NCI-H69 (cell line): Measurements from ENCODE around the gene MON1A.
"Not testable (repeated sequence)": the region's sequence is repeated elsewhere in the genome, so short reads cannot be mapped to it uniquely, and the experiment has no call there.

Experiments
- DNase-seq: peaks from one replicate; lab custom pipeline; 2025; lab: John Stamatoyannopoulos, UW

MON1A gene

GRCh38 chr3:49917806-49918590, 11.6 kb downstream of the MON1A start:
- DNase-seq, result not testable (repeated sequence)

DNA sequence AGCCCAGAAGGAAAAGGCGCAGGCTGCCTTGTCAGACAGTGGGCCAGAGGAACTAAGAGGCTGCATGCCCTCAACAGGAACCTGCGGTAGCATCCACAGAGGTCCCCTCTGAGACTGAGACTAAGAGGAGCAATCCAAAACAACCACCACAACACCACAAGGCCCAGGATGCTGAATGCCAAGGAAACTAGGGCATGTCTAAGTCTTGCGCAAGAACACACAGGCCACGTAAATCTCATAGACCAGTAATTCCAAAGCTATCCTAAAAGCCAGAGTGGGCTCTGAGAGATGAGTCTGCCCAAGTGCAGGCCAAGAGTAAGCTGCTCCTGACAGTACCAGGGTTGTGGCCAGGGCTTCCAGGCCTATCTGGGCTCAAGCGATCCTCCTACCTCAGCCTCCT, 12.9 kb downstream of the MON1A start:
- DNase-seq, result no peak

GRCh38 chr3:49914906-49915305, 14.7 kb downstream of the MON1A start:
- DNase-seq, result no peak

GRCh38 chr3:49912881-49913281, 16.7 kb downstream of the MON1A start:
- peak; percentile 34 for DNase-seq

DNA sequence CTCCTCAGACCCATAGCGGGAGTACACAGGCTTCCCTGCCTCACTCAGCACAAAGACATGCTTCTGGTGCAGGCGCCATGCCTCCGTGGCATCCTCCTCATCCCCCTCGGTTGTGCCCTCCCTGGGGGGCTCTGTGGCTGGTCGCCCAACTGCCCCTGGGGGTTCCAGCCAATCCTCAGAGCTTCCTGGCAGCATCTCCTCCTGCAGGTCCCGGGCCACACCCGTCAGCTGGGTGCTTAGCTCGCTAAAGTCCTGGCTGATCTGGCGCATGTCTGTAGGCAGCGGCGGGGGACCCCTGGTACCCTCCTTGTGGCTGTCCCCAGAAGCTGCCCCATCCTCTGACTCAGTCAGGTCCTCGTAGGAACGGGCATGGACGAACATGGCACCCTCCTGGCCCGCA, 18.0 kb downstream of the MON1A start:
- DNase-seq, result no peak

- no peak for DNase-seq
Observed at GRCh38 chr3:49911124-49911420, 18.5 kb downstream of the MON1A start.

DNA sequence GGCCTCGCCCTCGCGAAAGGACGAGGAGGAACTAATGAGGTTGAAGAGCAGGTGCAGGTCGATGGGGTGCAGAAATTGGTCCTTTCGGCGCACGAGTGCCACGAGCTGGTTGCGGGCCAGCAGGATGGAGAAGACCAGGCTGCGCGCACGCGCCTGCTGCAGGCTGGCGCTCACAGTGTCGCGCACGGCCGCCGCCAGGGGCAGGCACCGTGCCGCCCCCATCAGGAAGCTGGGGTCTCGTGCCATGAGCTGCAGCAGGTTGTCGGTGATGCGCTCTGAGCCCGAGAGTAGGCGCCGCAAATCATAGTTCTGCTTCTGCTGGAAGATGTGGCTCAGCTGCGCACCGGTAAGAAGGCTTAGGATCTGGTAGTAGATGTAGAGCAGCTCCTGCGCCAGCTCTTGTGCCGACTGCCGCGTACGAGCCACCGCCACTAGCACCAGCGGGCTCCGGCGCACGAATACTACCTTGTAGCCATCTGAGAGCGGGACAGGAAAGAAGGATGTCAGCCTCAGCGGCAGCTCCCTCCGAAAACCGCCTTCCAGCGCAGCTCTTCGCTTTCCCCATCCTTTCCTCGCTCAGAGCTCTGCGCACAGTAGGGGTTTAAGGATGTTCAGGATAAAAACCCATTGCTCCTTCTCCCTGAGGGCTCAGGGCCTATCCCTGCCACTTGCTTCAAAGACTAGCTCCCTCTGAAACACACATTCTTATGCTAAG, 19.0 kb downstream of the MON1A start:
- no peak for DNase-seq

- peak; percentile 5 for DNase-seq
Observed at GRCh38 chr3:49908373-49909199, 21.0 kb downstream of the MON1A start.

- peak; percentile 74 for DNase-seq
Observed at GRCh38 chr3:49906073-49906743, 23.4 kb downstream of the MON1A start.

DNA sequence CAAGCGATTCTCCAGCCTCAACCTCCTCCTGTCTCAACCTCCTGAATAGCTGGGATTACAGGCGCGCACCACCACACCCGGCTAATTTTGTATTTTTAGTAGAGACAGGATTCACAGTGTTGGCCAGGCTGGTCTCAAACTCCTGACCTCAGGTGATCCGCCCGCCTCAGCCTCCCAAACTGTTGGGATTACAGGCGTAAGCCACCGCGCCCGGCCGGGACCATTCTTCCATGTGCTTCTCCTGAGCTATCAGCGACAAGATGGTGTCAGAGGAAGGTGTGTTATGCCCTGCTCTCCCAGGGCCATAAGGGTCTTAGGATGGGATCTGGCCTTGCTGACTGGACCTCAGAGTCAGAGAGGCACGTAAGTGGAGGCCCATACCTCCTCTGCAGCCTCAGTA, 25.2 kb downstream of the MON1A start:
- DNase-seq, result not testable (repeated sequence)

DNA sequence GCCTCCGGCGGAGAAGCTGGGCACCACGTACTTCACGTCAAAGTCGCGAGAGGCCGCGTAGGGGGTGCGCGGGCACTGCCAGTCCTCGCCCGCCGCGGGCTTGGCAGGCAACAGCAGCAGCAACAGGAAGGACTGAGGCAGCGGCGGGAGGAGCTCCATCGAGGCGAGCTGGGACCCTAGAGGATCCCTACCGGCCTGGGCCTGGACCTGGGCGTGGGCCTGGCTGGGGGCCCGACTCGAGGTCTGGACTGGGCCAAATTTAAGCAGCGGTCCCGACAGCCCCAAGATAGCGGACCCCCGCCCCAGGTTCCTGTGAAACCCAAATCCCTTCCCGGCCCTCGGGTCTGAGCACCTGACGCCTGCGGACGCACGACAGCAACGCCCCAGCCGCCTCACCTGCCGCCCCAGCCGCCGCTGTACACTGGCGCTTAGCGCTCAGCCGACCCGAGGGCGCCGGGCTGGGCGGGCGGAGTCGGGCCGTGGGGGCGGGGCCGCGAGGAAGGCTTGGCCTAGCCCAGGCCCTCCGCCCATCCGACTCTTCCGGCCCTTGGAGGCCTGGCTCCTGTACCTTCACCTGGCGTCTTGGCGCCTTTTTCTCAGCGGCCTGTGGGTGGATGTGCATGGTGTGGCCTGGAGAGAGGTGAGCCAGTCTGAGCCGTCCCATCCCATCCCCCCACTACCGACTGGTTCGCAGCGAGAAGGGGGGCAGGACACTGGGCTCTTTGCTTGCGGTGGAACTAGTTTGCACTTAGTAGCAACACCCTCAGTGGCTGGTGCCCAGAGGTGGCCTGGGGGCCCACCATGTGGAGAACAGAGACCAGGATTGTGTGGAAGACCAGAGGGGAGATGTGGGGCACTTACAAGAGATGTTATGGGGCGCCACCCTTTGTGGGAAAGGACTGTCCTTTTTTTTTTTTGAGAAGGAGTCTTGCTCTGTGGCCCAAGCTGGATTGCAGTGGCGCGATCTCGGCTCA, 25.9 kb downstream of the MON1A start, which contains the start of gene MST1R:
Gene MST1R, minus strand, starts transcription at position 423 of the 974 bp plus-strand sequence. Its CDS starts 264 bp downstream, at position 159.
- DNase-seq, result peak; percentile 94

DNA sequence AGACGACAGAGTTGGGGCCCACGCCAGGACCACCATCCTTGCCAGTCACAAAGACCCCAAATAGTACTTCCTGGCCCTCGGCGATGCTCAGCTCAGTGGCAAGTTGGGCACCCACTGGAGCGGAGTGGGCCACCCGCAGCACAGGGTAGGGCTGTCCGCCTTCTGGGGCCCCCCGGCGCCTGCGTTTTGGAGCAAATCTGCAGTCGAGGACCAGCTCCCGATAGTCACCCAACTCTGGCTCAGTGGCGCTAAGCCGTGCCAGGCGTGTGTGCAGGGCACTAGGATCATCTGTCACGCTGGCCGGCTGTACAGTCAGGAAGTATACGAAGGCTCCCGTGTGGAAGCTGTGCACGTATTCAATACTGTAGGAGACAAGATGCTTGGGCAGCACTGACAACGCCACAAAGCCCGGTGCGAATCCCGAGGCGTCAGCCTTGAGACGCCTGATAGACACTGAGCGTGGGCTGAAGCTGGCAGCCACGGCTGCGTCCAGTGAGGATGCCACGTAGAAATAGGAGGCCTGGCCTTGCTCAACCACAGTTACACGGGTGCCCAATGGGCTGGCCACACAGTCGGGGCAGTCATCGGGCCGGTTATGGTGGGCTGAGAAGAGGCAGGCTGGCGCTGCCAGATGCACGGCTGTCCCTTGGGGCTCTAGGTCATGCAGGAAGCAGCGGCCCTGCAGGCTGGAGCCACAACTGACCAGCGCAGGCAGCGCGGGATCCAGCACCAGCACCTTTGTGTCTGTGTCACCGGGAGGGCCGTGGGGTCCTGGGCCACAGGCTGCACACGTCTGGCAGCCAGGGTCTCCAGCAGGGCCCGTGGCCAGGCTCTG, 26.9 kb downstream of the MON1A start:
- no peak for DNase-seq

- DNase-seq, result peak; percentile 15
Observed at GRCh38 chr3:49901366-49902339, 28.0 kb downstream of the MON1A start.

- peak; percentile 71 for DNase-seq
Observed at GRCh38 chr3:49900491-49901153, 29.0 kb downstream of the MON1A start.

GRCh38 chr3:49899815-49900214, 29.8 kb downstream of the MON1A start:
- peak; percentile 33 for DNase-seq

DNA sequence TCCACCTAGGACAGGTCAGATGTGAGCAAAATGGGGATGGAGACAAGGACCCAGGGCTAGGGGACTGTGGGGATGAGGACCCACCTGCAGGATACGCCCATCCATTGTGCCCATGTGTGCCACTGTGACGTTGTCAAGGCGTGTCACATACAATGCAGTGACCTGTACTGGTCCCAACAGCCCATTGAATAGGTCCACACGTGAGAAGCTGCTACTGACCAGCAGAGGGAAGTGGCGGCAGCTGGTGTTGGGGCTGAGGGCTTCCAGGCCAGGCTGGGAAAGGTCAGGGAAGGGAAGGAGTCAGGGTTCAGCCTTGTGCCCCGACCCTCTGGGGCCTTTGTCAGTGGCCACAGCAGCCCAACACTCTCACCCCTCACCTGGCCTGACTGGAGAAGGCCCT, 30.6 kb downstream of the MON1A start:
- no peak for DNase-seq

GRCh38 chr3:49896345-49896744, 33.3 kb downstream of the MON1A start:
- DNase-seq, result no peak

DNA sequence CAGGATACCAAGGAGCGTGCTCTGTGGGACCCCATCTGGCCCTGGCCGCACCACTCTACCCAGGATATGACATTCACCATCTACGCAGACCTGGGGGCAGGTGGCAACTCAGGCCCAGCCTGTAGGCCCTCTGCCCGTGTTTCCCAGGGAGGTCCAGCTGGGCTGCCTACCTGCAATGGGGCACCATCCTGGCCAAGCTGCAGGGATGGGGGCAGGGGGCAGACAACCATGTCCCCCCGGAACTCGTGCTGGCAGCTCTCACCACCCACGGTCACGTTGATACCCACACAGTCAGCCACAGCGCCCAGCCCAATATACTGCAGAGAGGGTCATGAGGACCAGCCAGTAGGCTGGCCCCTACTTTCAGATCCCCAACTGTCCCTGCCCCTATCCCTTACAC, 33.8 kb downstream of the MON1A start:
- DNase-seq, result no peak
